ENCODE results near the gene UNC50. TPM values are rescaled to one million over a fixed set of nuclear protein-coding genes. Genes with fewer than 3 reads are reported as not detected.

The UNC50 gene
- total RNA-seq, 4 donors from 2014 or later, result 23.9 to 46.8 (median 36.3) TPM

DNA sequence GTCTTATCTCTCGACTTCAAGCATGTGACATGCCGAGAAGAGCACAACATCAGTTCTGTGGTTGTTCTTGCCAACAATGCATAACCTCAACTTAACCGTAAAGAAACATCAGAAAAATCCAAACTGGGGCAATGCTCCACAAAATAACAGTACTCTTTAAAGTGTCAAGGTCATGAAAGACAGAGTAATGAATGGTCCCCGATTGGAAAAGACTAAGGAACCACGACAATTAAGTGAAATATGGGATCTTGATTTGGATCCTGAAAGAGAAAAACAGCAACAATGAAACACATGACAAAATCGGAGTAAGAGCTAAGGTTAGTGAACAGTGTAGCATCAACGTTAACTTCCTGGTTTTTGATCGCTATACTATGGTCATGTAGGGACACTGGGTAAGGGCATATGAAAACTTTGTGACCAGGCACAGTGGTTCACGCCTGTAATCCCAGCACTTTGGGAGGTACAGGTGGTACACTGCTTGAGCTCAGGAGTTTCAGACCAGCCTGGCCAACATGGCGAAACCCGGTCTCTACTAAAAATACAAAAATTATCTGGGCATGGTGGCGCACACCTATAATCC, 55.2 kb downstream of the UNC50 start:
- DNase-seq, result no peak
- no peak overlapping the region for H3K4me3 ChIP-seq
- 73 to 88% methylated on average over 3 to 12 of the region's 12 CpGs for WGBS, 2 donors (ENCODE audit: low coverage in 1 of 2)
- peaks cover 0 to 6% (median 4%) of the 10 kb centered on the region in 4 donors for H3K4me1 ChIP-seq
- in situ Hi-C loops (cut with MboI; ENCODE audit: low pct_ligation_motif_present in 1 of 4, low pct_unique_long_range_greater_than_20kb in 1 of 4, low sequenced_read_pairs in 3 of 4), result loop anchor here in 1 of 4 donors (25.0 kb wide), 1 partner anchor 399 kb away; no protein-coding TSS in a partner anchor
- H3K9me3 ChIP-seq, result no peaks in the 10 kb centered on the region
- intact Hi-C loops (cut with DNase I; ENCODE audit: low total_unique reads), result no loop called here
- H3K27me3 ChIP-seq, result no peaks in the 10 kb centered on the region
- H3K36me3 ChIP-seq, result peaks cover 0 to 16% (median 5%) of the 10 kb centered on the region in 4 donors
- H3K27ac ChIP-seq, result peak overlapping the region in 1 of 4 donors; percentile 36
- TF ChIP-seq POLR2AphosphoS5 (IDR thresholded peaks at IDR 0.05), result peak in 1 of 3 donors; percentile 9
- no peak for TF ChIP-seq POLR2A (IDR thresholded peaks at IDR 0.05)

DNA sequence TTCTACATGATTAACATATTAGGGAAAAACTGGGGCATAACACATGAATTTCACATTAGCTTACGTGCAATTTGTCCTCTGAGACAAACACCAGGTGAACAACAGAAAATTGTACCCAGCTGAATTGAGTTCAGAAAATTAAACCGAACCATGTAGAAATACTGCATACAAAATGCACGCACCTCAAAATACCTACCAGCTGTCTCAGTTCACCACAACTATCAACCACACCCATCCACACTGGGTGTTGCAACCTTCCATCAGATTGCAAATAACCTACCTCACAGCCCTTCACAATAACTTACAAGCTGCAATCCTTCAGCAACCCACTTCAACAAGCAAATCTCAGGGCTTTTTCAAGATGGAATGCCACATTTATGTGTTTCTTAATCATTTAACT, 55.9 kb downstream of the UNC50 start:
- H3K36me3 ChIP-seq, result peaks cover 0 to 19% (median 6%) of the 10 kb centered on the region in 4 donors

GRCh38 chr2:98665677-98666076, 57.3 kb downstream of the UNC50 start:
- no peak for DNase-seq
- in situ Hi-C loops (cut with MboI; ENCODE audit: low pct_ligation_motif_present in 1 of 4, low pct_unique_long_range_greater_than_20kb in 1 of 4, low sequenced_read_pairs in 3 of 4), result loop anchor here in 1 of 4 donors (25.0 kb wide), 1 partner anchor 397 kb away; no protein-coding TSS in a partner anchor
- no peak for TF ChIP-seq POLR2AphosphoS5 (IDR thresholded peaks at IDR 0.05)
- no peak for TF ChIP-seq CTCF (IDR thresholded peaks at IDR 0.05)
- no peak for TF ChIP-seq POLR2A (IDR thresholded peaks at IDR 0.05)
- TF ChIP-seq EP300 (IDR thresholded peaks at IDR 0.05; ENCODE audit: low read depth), result no peak
- Histone ChIP-seq H3K4me1 (peaks cover 0 to 6% (median 4%) of the 10 kb centered on the region in 4 donors), H3K9me3 (no peaks in the 10 kb centered on the region), H3K36me3 (peaks cover 0 to 17% (median 8%) of the 10 kb centered on the region in 4 donors), H3K27me3 (no peaks in the 10 kb centered on the region), H3K4me3 (no peak overlapping the region), H3K27ac (no peak overlapping the region)
- intact Hi-C loops (cut with DNase I; ENCODE audit: low total_unique reads), result no loop called here
- 80 to 90% methylated on average over 2 to 3 of the region's 3 CpGs for WGBS, 2 donors (ENCODE audit: low coverage in 1 of 2)

More for the DNA sequence above, 55.9 kb downstream of the UNC50 start:
- Histone ChIP-seq H3K9me3 (no peaks in the 10 kb centered on the region), H3K4me1 (peaks cover 0 to 6% (median 4%) of the 10 kb centered on the region in 4 donors), H3K27ac (peak overlapping the region in 1 of 4 donors; percentile 19), H3K4me3 (no peak overlapping the region), H3K27me3 (no peaks in the 10 kb centered on the region)
- DNase-seq, result no peak
- TF ChIP-seq CTCF (IDR thresholded peaks at IDR 0.05), result no peak
- TF ChIP-seq POLR2A (IDR thresholded peaks at IDR 0.05), result no peak
- no peak for TF ChIP-seq POLR2AphosphoS5 (IDR thresholded peaks at IDR 0.05)
- no peak for TF ChIP-seq EP300 (IDR thresholded peaks at IDR 0.05; ENCODE audit: low read depth)
- intact Hi-C loops (cut with DNase I; ENCODE audit: low total_unique reads) (no loop called here), in situ Hi-C loops (cut with MboI; ENCODE audit: low pct_ligation_motif_present in 1 of 4, low pct_unique_long_range_greater_than_20kb in 1 of 4, low sequenced_read_pairs in 3 of 4) (loop anchor here in 1 of 4 donors (25.0 kb wide), 1 partner anchor 398 kb away; no protein-coding TSS in a partner anchor)
- 72 to 77% methylated on average over 3 of the region's 3 CpGs for WGBS, 2 donors (ENCODE audit: low coverage in 1 of 2)

Other genes with a start within 250 kb of the UNC50 start
- 10 to 100 TPM; 22.8 to 35.8 (median 25.4) TPM for gene INPP4A, start 163.7 kb upstream of the UNC50 start, total RNA-seq
- gene COA5, start 77 bp upstream of the UNC50 start, total RNA-seq, result 10 to 100 TPM in 3 of 4 donors, 1 to 10 TPM in 1; 4.5 to 36.2 (median 23.2) TPM
- 100 to 1,000 TPM in 3 of 4 donors, 10 to 100 TPM in 1; 29.9 to 237 (median 124) TPM for gene MGAT4A, start 122.5 kb downstream of the UNC50 start, total RNA-seq

Data from transverse colon (tissue), 4 donors.